Lung (tissue), 12 donors: Measurements from ENCODE around the gene ANKS1B. TPM values are rescaled to one million over a fixed set of nuclear protein-coding genes. Genes with fewer than 3 reads are reported as not detected.

Source experiments
- ATAC-seq: fragments of 200-7000 bp; cut with Tn5 transposase; one replicate; pipeline ENCODE4 v1.9.1; 2020; ENCODE audit warnings: moderate number of reproducible peaks; ENCODE audit not compliant: insufficient read depth, low FRiP score
- DNase-seq, 3 donors: peaks; one replicate each; pipeline ENCODE4 v3.0.0-alpha.2; 2013 to 2017
- H3K27ac ChIP-seq, 2 donors: one replicate each; pipeline ENCODE4 v1.5.1; 2013; ENCODE audit warnings: mild to moderate bottlenecking in 2 of 2, moderate library complexity in 2 of 2, control low read depth in 1 of 2, inconsistent platforms in 1 of 2, low read depth in 1 of 2, low read length in 1 of 2
- H3K27me3 ChIP-seq, 3 donors: one replicate each; pipeline ENCODE4 v1.5.1; 2013; ENCODE audit warnings: low read length in 2 of 3; ENCODE audit not compliant: control insufficient read depth in 3 of 3, insufficient read depth in 3 of 3
- H3K36me3 ChIP-seq, 4 donors: one replicate each; pipeline ENCODE4 v1.5.1; 2013; ENCODE audit warnings: low read length in 4 of 4, mild to moderate bottlenecking in 1 of 4, moderate library complexity in 1 of 4; ENCODE audit not compliant: control insufficient read depth in 4 of 4, insufficient read depth in 4 of 4
- H3K4me1 ChIP-seq, 5 donors: one replicate each; pipeline ENCODE4 v1.5.1; 2013; ENCODE audit warnings: low read length in 5 of 5, mild to moderate bottlenecking in 2 of 5, moderate library complexity in 1 of 5; ENCODE audit not compliant: control insufficient read depth in 5 of 5, insufficient read depth in 5 of 5
- H3K4me3 ChIP-seq: one replicate; pipeline ENCODE4 v1.5.1; 2013; ENCODE audit warnings: mild to moderate bottlenecking, control low read depth, moderate library complexity
- H3K9ac ChIP-seq, 2 donors: one replicate each; pipeline ENCODE4 v1.5.1; 2013; ENCODE audit warnings: low read length in 2 of 2, control low read depth in 1 of 2; ENCODE audit not compliant: insufficient read depth in 1 of 2
- H3K9me3 ChIP-seq, 4 donors: one replicate each; pipeline ENCODE4 v1.5.1; 2013; ENCODE audit warnings: low read length in 3 of 4, mild to moderate bottlenecking in 1 of 4, moderate library complexity in 1 of 4; ENCODE audit not compliant: control insufficient read depth in 4 of 4, insufficient read depth in 3 of 4
- WGBS, 2 donors: extraction: QIAGEN DNeasy Blood & Tissue Kit; methylation state at CpG; one replicate each; pipeline ENCODE4 v1.1.7; 2013; 5-methylcytosine and 5-hydroxymethylcytosine counted together
- polyA plus RNA-seq, 2 donors: library from polyadenylated mRNA; stranded (reverse); fragments of 200-250 nt; gene quantifications; one replicate each; pipeline ENCODE4 v1.2.1, GENCODE V29; 2013
- total RNA-seq, 2 donors: library from RNA; depleted of rRNA in 1 of 2; stranded (reverse); fragments of >200 nt in 1 of 2; gene quantifications; one replicate each; pipeline ENCODE4 v1.2.1, GENCODE V29; 2014 to 2021
- TF ChIP-seq, protein P1 (sequence below): IDR thresholded peaks from 2 replicates; pipeline ENCODE4 v1.5.1; 2012; ENCODE audit warnings: mild to moderate bottlenecking; ENCODE audit errors: control extremely low read depth, extremely low read depth
- donor health status: control.
- donor health status: control.
- donor health status: Bipolar disorder and iron deficiency.
- donor health status: healthy.
- donor health status: DM: yes; HTN: yes; CAD: no.

ANKS1B gene
- total and polyA plus RNA-seq, 4 donors: 0.32 to 10.3 (median 3.7) TPM

DNA sequence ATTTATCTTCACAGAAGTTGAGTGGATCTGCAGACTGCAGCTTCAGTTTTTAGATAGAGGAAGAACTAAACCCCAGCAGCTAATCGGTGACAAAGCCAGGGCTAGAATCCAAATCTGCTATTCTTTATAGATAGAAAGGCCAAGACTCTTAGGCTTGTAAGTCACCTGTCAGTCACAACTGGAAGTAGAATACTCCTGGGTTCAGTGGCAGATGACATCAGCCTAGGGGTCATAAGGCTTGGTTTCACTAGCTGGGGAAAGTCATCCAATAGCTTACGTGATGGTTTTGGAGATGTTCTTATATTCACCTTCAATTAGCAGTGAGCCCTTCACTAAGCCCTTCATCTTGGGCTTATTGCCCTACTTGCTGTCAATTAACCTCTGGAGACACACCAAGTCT, 1246.2 kb downstream of the ANKS1B start:
- Histone ChIP-seq H3K4me3 (no peak overlapping the region), H3K9ac (no peak overlapping the region), H3K27me3 (no peaks in the 10 kb centered on the region), H3K36me3 (peaks cover 0 to 8% (median 3%) of the 10 kb centered on the region in 4 donors), H3K27ac (no peak overlapping the region), H3K4me1 (peaks cover 0 to 38% (median 9%) of the 10 kb centered on the region in 5 donors), H3K9me3 (peaks cover 0 to 6% (median 0%) of the 10 kb centered on the region in 4 donors)
- 89 to 92% methylated on average over 2 of the region's 2 CpGs for WGBS, 2 donors
- TF ChIP-seq, protein P1, sequence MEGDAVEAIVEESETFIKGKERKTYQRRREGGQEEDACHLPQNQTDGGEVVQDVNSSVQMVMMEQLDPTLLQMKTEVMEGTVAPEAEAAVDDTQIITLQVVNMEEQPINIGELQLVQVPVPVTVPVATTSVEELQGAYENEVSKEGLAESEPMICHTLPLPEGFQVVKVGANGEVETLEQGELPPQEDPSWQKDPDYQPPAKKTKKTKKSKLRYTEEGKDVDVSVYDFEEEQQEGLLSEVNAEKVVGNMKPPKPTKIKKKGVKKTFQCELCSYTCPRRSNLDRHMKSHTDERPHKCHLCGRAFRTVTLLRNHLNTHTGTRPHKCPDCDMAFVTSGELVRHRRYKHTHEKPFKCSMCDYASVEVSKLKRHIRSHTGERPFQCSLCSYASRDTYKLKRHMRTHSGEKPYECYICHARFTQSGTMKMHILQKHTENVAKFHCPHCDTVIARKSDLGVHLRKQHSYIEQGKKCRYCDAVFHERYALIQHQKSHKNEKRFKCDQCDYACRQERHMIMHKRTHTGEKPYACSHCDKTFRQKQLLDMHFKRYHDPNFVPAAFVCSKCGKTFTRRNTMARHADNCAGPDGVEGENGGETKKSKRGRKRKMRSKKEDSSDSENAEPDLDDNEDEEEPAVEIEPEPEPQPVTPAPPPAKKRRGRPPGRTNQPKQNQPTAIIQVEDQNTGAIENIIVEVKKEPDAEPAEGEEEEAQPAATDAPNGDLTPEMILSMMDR: no peak
- no peak for ATAC-seq
- DNase-seq: no peak

DNA sequence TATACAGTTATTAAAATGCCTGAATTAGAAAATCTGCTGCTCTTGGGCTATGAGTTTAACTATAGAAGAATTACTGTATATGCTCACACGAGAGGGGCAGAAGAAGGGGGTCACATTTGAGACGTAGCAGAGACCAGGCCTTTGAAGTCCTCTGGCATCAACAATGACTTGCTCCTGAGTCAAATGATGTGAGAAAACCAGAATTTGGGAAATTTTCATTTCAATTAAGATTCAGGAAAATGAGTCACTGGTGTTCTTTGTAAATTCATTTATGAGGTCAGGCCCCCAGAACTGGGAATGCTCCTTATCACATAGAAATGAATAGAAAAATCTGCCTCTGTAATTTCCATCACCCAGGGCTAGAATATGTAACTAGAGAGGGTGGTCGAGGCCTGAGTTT, 1246.7 kb downstream of the ANKS1B start:
- ATAC-seq (no peak), DNase-seq (peak in 1 of 3 donors; percentile 17)
- Histone ChIP-seq H3K27me3 (no peaks in the 10 kb centered on the region), H3K4me3 (no peak overlapping the region), H3K27ac (no peak overlapping the region), H3K4me1 (peaks cover 0 to 37% (median 9%) of the 10 kb centered on the region in 5 donors), H3K9ac (no peak overlapping the region), H3K36me3 (peaks cover 0 to 13% (median 3%) of the 10 kb centered on the region in 4 donors), H3K9me3 (peaks cover 0 to 6% (median 0%) of the 10 kb centered on the region in 4 donors)
- TF ChIP-seq, protein P1: no peak
- 75 to 88% methylated on average over 3 of the region's 3 CpGs for WGBS, 2 donors

DNA sequence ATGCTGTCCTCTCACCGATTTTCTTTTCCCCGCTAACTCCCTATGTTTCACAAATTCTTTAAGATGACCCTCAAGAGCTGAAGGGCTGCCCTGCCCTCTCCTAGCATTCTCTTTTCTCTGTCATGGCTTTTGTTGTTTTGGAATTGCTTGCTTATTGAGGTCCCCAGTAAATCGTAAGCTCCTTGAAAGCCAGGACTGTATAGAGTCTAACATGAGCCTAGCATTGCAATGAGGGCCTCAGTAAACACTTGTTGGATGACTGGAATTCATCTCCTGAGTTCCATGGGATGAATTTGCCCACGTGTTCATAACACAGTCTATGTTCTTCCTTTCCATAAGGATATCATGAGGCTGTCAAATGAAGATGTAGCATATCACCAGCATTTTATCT, 1247.4 kb downstream of the ANKS1B start:
- Histone ChIP-seq H3K27me3 (no peaks in the 10 kb centered on the region), H3K9me3 (peaks cover 0 to 6% (median 0%) of the 10 kb centered on the region in 4 donors), H3K36me3 (peaks cover 0 to 14% (median 3%) of the 10 kb centered on the region in 4 donors), H3K27ac (no peak overlapping the region), H3K9ac (no peak overlapping the region), H3K4me1 (peaks cover 0 to 37% (median 9%) of the 10 kb centered on the region in 5 donors), H3K4me3 (no peak overlapping the region)
- WGBS, 2 donors: 60 to 72% methylated on average over 4 of the region's 4 CpGs
- ATAC-seq (no peak), DNase-seq (peak in 1 of 3 donors; percentile 30)
- TF ChIP-seq, protein P1: no peak
